Breast epithelium (tissue), 3 donors: ENCODE measurements around the gene HIVEP3.

ENCODE experiments used
- CTCF ChIP-seq, 3 donors: fragments of 450-650 bp; IDR thresholded peaks; one replicate each; pipeline ENCODE4 v1.5.1; 2016 to 2017; ENCODE audit warnings: antibody characterized with exemption in 3 of 3, mild to moderate bottlenecking in 3 of 3, moderate library complexity in 3 of 3
- POLR2A ChIP-seq: fragments of 450-650 bp; IDR thresholded peaks from one replicate; pipeline ENCODE4 v1.6.1; 2016; ENCODE audit warnings: antibody characterized with exemption, mild to moderate bottlenecking, moderate library complexity
- POLR2AphosphoS5 ChIP-seq, 3 donors: sonication (generic); formaldehyde crosslinking; IDR thresholded peaks; one replicate each; pipeline ENCODE4 v1.6.1; 2017; ENCODE audit warnings: antibody characterized with exemption in 3 of 3

- TF ChIP-seq CTCF (IDR thresholded peaks at IDR 0.05) (no peak), POLR2A (no peak), POLR2AphosphoS5 (IDR thresholded peaks at IDR 0.05) (no peak)
Measured at GRCh38 chr1:41835485-41835884, 83.2 kb downstream of the HIVEP3 start.
